GM11168 (cell line): ENCODE results near the gene PLXNA2.

Experiments used
- in situ Hi-C: fragments of 300-500 bp; cut with MboI; formaldehyde crosslinking; loops from one replicate; pipeline ENCODE4 v1.12.0; 2022; ENCODE audit warnings: low sequenced_read_pairs; ENCODE audit not compliant: unreplicated experiment

The PLXNA2 gene

DNA sequence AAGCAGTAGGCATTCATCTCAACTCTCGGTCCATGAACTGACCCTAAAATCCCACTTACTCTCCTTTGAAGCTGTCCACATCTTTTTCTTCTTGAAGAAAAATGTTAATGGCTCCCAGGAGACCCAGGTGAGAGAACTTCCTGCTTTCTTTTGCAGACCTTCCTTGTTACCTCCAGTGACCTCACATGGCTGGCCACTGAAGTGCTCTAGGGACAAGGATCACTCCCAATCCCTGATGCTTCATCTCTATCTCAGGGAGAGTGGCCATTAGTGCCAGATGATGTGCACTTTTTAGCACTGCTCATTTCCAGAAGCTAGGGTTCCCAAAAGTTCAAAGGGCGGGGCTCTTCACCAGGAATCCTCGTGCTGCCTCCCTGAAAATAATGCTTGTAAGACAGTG lies 16.2 kb downstream of the PLXNA2 start:
- in situ Hi-C loops, result loop anchor here (25.0 kb wide), 1 partner anchor 216 kb away; no protein-coding TSS in a partner anchor

GRCh38 chr1:208227366-208227765 lies 16.8 kb downstream of the PLXNA2 start:
- in situ Hi-C loops, result loop anchor here (25.0 kb wide), 1 partner anchor 215 kb away; no protein-coding TSS in a partner anchor

DNA sequence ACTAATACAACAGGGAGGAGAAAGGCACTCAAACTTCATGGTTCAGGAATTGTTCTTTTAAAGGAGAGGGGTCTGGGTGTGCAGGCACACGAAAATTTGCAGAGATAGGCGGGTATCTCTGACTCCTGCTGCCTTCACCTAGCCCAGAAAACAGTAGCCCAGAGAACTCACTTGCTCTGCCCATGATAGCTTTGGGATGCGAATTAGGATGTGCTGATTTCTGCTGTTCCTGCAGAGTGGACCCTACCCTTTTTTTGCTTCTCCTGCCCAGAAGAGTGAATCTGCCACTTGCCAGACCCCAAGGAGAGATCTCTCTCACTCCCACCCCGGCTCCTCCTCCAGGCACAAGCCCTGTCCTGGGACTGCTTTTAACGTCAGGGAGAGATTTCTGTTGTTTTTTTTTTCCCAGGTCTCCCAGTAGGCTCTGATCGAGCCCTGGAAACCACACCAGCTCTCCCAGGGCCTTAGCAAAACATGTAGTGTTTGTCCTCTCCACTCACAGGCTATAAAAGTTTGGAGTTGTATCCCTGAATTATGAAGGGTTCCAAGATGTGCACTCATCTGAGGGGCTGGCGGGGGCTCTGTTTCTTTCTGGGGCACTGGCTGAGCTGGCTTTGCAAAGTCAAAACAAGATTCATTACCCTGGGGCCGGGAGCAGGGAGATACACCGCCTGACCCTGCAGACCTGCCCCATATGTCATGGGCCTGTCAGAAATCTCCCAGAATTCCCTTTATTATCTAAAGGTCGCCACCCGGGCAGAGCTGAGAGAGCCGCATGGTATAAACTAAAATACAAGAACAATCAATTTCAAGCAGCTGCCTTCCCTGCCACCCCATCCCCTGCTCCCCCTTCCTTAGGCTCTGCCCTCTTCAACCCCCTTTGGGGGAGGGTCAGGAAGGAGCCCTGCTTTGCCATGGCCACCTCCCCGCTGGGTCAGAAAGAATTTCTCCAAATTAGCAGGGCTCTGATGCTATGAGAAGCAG lies 17.9 kb downstream of the PLXNA2 start:
- in situ Hi-C loops, result loop anchor here (25.0 kb wide), 1 partner anchor 214 kb away; no protein-coding TSS in a partner anchor

DNA sequence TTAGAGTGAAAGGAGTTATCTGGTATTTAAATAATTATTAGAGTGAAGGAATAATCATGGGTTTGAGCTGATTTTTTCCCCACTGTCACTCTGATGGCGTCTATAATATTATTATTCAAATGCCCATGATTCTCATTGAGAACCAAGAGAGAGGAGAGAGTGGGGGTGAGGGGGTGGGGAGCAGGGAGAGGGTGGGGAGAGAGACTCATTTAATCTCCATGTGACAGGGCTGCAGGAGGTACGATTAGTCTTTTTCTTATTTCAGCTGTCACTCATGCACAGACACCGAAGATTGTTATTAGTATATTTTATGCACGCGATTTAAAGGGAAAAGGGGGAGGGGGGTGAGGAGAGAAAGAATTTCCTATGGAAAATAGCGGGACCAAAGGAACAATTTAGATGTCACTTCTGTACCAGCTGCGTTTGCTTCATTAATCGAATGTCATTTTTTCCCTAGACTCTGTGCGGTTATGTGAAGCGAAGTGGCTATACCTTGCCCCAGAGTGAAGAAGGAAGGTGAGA lies 19.9 kb downstream of the PLXNA2 start:
- in situ Hi-C loops, result no loop called here

- in situ Hi-C loops, result no loop called here
Observed at GRCh38 chr1:208223136-208223535, 21.0 kb downstream of the PLXNA2 start.

DNA sequence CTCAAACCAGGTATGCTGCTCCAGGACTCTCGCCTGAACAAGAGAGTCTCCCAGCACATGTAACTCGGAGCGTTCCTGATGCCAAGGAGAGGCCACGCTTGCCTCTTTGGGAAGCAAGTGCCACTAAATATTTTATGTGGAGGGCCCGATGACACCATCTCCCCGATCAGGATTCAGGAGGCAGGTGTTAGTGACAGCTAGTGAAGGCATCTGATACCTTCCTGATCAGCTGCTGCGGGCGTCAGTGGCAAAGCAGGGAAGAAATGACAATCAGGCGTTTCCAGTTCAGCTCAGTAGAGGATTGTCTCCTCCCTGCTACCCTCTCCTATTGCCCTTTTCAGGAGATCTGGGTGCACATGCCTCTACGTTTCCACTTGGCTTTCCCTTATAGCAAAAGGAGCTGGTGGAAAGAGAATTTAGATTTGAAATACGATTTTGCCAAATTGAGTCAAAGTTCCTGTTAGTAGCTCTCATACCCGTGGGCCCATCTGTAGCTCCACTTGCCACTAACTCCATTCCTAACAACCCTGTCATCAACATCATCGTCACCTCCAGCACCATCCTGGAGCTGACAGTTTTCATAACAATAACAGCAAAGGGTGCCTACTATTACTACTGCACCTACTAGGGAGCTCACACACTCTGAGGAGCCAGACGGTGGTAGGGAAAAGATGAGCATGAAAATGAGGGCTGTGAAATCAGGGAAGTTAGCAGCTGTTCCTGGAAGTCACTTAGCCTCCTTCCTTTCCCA lies 21.6 kb downstream of the PLXNA2 start:
- in situ Hi-C loops, result no loop called here

DNA sequence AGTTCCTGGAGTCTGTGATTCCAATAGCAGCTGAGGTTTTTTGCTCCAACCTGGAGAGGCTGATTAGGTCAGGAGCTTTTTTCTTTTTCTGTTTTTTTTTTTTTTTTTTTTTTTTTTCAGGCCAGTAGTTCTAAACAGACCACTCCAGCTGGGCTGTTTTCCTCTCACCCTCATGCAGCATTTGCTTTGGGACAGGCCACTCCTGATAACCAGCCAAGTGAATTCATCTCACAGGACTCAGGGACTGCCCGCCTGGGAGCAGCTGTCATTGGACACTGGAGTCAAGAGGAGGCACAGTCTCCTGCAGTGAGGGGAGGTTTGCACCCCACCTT lies 22.9 kb downstream of the PLXNA2 start:
- in situ Hi-C loops, result no loop called here

DNA sequence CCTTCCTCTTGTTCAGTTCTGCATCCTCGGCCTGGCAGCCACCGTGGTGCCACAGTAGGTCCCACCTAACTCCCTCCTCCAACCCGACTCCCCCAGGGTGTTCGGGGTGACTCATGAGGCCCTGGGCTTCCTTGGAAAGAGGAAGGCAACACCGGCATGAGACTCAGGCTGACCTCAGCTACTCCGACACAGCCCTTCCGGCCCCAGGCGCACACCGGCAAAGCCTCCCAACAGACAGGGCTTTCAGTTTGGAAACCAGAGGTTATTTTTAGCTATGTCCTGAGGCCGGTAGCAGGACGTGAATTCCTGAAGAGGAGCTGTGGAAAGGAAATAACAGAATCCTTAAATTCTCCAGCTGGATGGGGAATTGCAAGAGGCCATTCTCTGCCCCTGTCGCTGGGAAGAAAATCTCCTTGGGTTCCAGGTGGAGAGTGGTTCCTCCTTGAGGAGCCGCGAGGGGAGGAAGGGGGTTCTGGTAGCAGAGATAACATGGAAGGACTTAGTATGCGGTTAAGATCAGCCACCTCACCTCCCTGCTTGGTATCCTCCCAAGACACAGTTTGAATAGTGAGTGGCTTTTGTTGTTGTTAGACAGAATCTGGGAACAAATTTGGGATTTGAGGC lies 24.4 kb downstream of the PLXNA2 start:
- in situ Hi-C loops, result no loop called here

DNA sequence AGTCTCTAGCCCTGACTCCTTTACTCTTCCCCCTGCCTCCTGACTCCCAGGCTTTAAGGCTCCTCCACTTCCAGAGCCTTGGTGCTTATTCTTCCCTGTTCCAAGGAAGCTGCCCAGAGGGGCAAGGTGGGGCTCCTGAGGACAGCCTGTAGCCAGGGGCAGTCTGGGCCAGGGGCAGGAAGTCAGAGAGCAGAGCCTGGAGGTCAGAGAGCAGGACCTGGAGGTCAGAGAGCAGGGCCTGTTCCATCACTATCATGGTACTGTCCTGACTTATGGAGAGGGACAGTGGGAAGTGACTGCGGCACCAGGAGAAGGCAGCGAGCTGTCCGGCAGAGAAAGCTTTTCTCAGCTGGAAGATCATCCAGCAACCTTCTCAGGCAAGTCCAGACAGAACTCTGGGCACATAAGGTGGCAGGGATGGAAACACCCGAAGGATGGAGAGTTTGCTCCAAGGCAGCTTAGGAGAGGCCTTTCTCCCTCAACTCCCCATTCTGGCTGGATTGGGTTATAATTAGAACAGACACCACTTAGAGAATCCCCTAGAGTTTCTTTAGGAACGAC lies 25.0 kb downstream of the PLXNA2 start:
- in situ Hi-C loops, result no loop called here

DNA sequence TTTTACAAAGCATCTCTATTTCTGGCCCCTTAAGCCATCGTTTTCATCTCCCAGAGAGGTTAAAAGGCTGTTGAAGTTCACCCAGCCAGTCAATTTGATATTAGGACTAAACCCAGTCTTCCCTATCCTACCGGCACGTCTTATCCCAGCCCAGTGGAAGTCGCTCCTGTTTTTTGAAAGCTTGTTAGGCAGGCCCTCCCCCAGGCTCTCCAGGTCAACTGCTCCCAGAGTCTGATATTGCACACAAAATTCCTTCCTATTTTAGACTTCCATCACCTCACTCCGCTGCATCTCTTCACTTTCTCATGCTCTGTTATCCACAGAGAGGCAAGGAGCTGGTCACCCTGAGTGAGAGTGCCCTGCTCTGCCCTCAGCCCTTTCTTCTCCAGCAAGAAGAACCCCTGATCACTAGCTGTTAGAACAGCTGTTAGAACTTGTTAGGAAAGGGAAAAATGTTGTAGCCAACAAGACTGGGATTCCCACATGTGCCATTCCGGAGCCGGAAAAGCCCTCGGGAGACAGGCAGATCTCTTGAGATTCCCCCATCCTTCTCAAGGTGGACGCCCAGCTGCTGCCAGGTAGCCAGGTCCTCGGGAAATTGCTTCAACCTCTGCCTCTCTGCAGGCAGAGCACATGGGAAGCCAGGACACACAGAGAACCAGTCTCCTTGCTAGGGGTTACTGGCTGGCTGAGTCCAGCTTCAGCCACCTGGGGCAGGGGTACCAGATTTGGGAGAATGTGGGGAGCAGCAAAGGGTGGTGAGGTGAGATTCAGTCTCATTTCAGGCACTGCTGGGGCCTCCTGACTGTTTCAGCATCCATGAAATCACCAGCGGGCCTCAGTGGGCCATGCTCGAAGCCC lies 25.7 kb downstream of the PLXNA2 start:
- in situ Hi-C loops, result no loop called here

GRCh38 chr1:208217781-208218180 lies 26.4 kb downstream of the PLXNA2 start:
- in situ Hi-C loops, result no loop called here

GRCh38 chr1:208216806-208217205 lies 27.4 kb downstream of the PLXNA2 start:
- in situ Hi-C loops, result no loop called here

GRCh38 chr1:208216062-208216461 lies 28.1 kb downstream of the PLXNA2 start:
- in situ Hi-C loops, result no loop called here

DNA sequence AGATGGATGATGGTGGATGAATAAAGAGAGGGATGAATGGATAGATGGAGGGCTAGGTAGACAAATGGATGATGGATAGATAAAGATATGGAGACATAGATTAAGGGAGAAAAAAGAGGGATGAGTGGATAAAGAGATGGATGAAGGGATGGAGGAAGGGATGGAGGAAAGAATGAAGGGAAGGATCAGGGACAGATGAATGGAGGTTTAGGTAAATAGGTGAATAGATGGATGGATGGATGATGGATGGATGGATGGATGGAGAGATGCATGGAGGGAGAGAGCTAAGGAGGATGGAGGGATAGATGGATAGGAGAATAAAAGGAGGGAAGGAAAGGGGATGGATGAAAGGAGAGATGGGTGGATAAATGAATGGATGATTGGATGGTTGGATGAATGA lies 28.8 kb downstream of the PLXNA2 start:
- in situ Hi-C loops, result no loop called here

DNA sequence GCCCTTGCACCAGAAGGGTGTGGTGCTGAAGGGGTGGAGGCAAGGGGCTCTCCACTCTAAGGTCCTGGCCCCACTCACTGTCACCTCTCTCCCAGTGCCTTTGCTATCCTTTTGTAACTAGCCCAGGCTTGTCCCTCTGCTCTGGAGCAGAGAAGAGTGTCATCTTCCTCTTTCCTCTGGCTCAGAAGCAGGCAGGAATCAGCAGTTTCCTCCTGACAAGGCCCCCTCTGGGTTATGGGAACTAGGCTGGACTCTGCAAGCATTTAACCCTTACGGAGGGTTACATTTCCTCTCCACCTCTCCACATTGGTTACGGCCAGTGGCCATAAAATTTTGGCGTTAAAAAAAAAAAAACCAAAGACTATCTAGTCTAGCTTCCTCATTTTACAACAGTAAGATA lies 30.4 kb downstream of the PLXNA2 start:
- in situ Hi-C loops, result no loop called here

GRCh38 chr1:208212893-208213292 lies 31.3 kb downstream of the PLXNA2 start:
- in situ Hi-C loops, result no loop called here

- in situ Hi-C loops, result no loop called here
Observed at GRCh38 chr1:208211921-208212843, 32.0 kb downstream of the PLXNA2 start.

DNA sequence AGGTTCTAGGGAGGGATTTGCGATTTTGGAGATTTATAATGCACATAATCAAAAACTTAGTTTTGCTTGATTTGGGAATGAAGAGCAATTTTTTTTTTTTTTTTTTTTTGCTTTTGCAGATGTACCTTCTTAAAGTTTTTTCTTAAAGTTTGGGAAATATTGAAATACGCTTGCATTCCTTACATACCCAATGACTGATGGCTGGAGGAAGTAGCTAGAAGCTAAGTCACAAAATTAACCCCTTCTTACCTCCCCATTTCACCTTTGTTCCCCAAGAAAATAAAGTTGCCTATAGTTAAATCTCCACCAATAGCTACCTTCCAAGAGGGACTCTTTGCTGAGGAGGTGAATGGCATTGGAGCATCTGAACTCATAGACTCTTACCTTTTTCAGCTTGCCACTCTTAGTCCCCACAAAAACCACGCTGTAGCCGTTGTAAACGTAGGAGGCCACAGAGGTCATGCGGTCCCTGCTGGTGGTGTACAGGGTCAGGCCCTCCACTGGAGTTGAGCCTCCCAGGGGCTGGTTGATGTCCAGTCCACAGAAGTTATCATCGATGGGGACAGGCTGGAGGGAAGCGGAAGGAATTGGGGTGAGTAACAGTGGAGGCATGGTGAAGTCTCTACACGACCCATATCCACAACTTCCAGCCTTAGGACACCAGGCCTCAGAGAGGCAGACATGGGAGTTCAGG lies 34.1 kb downstream of the PLXNA2 start:
- in situ Hi-C loops, result no loop called here
